Large intestine (tissue), 3 donors: ENCODE data around the gene MOXD1. TPM values are rescaled to one million over a fixed set of nuclear protein-coding genes. Genes with fewer than 3 reads are reported as not detected.

Experiments
- DNase-seq, 2 donors: peaks; one replicate each; pipeline versions ENCODE4 v3.0.0 to v3.0.0-alpha.2; 2013
- H3K27ac ChIP-seq: one replicate; pipeline ENCODE4 v1.5.1; 2013; ENCODE audit warnings: low read length
- H3K27me3 ChIP-seq: 2 replicates; pipeline ENCODE4 v1.6.1; 2013; ENCODE audit warnings: low read length; ENCODE audit not compliant: control insufficient read depth, insufficient read depth
- H3K36me3 ChIP-seq: 2 replicates; pipeline ENCODE4 v1.6.1; 2013; ENCODE audit warnings: low read length; ENCODE audit not compliant: control insufficient read depth, insufficient read depth
- H3K4me1 ChIP-seq: one replicate; pipeline ENCODE4 v1.6.1; 2013; ENCODE audit warnings: low read length; ENCODE audit not compliant: control insufficient read depth, insufficient read depth
- H3K4me3 ChIP-seq: one replicate; pipeline ENCODE4 v1.5.1; 2013; ENCODE audit warnings: low read length
- H3K9me3 ChIP-seq: one replicate; pipeline ENCODE4 v1.6.1; 2013; ENCODE audit warnings: mild to moderate bottlenecking, low read depth, low read length, moderate library complexity; ENCODE audit not compliant: control insufficient read depth
- WGBS: methylation state at CpG from one replicate; pipeline ENCODE4 v1.1.5; 2013; ENCODE audit warnings: low lambda C conversion rate; ENCODE audit not compliant: insufficient coverage; 5-methylcytosine and 5-hydroxymethylcytosine counted together
- polyA plus RNA-seq: library from polyadenylated mRNA; unstranded; fragments of 120-200 nt; gene quantifications from one replicate; pipeline ENCODE4 v1.2.1, GENCODE V29; 2013

Gene MOXD1
- polyA plus RNA-seq, 1 donor = 13.6 TPM

DNA sequence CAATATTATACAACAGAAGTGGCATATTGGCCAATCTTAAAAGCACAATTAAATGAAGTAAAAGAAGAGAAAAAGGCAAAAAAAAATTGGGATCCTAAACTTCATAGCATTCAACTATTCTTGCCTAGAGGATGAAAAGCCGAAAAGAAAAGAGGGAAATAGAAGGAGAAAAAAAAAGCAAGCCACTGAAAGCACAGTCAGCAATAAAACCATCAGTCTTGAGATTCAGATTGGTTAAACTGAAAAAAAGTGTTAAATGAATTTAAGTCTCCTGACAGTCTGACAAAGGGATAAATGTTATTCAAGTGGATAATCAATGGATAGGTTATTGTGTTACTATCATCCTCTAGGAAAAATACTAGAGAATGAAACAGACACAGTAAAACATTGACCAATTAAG, 19.9 kb downstream of the MOXD1 start:
- Histone ChIP-seq H3K9me3 (no peaks in the 10 kb centered on the region), H3K27me3 (no peaks in the 10 kb centered on the region), H3K36me3 (no peaks in the 10 kb centered on the region), H3K27ac (no peak overlapping the region), H3K4me3 (no peak overlapping the region), H3K4me1 (no peaks in the 10 kb centered on the region)
- no peak for DNase-seq
- WGBS = 40% methylated on average over 1 of the region's 1 CpG

DNA sequence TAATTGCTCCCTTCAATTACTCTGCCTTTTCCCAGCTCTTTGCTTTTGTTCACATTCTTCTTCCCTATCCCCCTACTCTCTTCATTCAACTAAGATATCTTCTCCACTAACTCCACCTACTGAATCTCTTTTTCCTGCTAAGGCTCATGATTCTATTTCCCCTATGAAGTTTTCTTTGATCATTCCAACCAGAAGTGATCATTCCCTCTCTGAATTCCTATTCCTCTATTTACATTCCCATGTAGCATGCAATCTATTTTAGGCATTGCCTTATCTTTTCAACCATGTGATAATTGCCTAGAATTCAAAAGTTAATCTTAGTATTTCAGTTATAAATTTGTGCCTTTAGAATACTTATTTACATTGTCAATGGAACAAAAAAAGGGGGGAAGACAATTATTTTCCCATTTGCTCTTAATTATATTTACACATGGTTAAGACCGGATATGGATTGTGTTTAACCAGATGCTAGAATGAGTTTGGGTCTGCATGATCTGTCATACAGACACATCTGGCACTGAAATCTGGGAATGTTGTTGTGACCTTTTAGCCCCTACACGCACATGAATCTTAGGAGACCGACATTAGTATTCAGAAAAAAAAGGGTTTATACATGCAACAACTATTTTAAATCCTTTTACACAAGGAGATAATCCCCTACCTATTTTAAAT, 20.8 kb downstream of the MOXD1 start:
- Histone ChIP-seq H3K9me3 (no peaks in the 10 kb centered on the region), H3K27me3 (no peaks in the 10 kb centered on the region), H3K4me1 (no peaks in the 10 kb centered on the region), H3K27ac (no peak overlapping the region), H3K4me3 (no peak overlapping the region), H3K36me3 (no peaks in the 10 kb centered on the region)
- no CpG with 5 or more reads among the region's 3 CpGs for WGBS
- no peak for DNase-seq

DNA sequence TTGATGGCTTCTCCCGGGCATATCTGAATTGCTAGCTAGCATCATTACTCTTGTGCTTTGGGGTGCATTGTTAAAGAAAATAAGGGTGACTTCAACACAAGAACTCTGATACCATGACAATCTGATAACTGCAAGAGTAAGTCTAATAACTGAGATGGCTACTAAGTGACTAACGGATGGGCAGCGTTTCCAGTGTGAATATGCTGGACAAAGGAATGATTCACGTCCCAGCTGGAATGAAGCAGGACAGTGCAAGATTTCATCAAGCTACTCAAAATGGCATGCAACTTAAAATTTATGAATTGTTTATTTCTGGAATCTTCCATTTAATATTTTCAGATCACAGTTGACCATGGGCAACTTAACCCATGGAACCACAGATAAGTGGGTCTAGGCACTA, 31.7 kb downstream of the MOXD1 start:
- 100% methylated on average over 1 of the region's 4 CpGs for WGBS
- Histone ChIP-seq H3K27ac (no peak overlapping the region), H3K4me1 (no peaks in the 10 kb centered on the region), H3K4me3 (no peak overlapping the region), H3K9me3 (no peaks in the 10 kb centered on the region), H3K36me3 (no peaks in the 10 kb centered on the region), H3K27me3 (no peaks in the 10 kb centered on the region)
- DNase-seq = no peak

DNA sequence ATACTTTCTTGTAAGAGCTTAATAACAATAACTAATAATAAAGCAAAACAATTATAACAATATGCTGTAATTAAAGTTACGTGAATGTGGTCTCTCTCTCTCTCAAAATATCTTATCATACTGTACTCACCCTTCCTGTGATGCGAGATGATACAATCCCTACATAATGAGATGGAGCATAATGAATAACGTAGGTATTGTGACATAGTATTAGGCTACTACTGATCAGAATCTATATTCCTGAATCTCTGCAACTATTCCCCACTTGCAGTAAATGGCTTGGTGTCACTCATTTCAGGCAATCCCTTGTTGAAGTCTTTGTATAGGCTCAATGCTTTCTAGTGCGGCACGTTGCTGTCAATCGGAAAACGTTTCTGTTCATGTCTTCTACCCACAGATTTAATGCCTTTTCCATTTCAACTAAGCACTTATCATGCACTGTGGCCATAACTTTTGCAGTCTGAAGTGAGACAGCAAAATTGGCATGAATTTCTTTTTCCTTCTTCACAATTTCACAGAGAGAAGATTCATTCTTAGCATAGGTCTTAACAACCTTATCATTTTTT, 32.3 kb downstream of the MOXD1 start:
- H3K4me3 ChIP-seq = no peak overlapping the region
- no peaks in the 10 kb centered on the region for H3K27me3 ChIP-seq
- 93% methylated on average over 4 of the region's 7 CpGs for WGBS
- no peaks in the 10 kb centered on the region for H3K4me1 ChIP-seq
- H3K36me3 ChIP-seq = no peaks in the 10 kb centered on the region
- H3K9me3 ChIP-seq = no peaks in the 10 kb centered on the region
- no peak overlapping the region for H3K27ac ChIP-seq
- DNase-seq = no peak

DNA sequence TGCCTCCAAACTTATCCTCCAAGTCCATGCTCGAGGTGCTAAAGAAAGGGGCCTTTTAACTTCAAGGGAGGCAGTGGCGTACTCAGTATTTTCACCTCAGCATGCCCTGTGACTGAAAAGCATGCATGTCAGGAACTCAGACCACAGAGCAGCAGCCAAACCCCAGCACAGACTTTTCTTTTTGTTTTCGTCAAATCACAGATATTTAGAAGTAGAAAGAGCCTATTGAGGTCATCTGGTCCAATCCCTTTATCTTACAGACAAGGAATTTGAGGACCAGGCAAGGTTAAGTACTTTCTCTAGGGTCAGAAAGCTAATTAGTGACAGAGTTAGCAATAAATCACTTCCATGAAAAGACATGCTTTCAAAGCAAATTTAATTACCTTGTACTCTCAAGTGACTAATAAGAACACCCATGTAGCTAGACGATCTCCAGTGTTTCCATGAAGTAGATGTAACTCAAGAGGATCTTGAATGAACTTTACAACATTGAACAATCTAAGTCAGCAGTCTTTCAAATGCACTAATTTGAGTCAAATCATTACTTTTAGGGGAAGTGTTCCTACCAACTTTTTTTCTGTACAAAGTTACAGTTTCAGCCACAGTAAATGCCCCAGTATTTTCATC, 35.9 kb downstream of the MOXD1 start:
- Histone ChIP-seq H3K4me3 (no peak overlapping the region), H3K36me3 (no peaks in the 10 kb centered on the region), H3K9me3 (no peaks in the 10 kb centered on the region), H3K4me1 (no peaks in the 10 kb centered on the region), H3K27ac (no peak overlapping the region), H3K27me3 (no peaks in the 10 kb centered on the region)
- WGBS = no CpG with 5 or more reads among the region's 4 CpGs
- DNase-seq = peak in 1 of 2 donors; percentile 26

DNA sequence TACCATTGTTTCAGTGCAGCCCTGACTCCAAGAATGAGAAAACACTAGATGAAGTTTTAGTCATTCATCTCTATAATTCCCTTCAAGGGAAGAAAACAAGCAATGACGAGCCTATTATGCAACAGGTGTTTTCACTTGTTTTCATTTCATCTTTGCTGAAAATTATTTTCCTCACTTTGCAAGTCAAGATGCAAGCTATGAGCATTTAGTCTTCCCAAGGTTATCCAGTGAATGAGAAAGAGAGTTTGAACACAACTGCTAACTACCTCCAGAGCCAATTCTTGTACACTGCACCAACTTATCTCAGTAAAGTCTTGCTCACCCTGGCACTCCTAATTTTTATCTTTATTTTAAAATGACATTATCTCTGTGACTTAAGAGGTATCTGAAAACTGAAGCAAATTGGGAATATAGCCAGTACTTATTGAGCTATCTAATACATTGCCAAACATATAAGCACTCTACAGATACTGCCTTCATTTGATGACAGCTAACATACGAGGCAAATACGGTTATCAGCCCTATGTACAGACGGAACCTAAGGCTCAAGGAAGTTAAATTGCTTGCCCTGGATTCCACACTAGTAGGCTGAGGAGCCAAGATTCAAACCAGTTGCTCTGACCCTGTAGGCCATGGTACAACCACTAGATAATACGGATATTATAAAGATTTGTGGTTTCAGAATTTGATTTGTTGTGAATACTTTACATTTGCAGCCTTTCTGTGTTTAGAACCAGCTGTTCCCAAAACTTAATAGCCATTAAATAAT, 36.8 kb downstream of the MOXD1 start:
- no peaks in the 10 kb centered on the region for H3K27me3 ChIP-seq
- no peak overlapping the region for H3K27ac ChIP-seq
- no peaks in the 10 kb centered on the region for H3K9me3 ChIP-seq
- H3K36me3 ChIP-seq = no peaks in the 10 kb centered on the region
- no CpG with 5 or more reads among the region's 5 CpGs for WGBS
- H3K4me1 ChIP-seq = no peaks in the 10 kb centered on the region
- no peak for DNase-seq
- H3K4me3 ChIP-seq = no peak overlapping the region

DNA sequence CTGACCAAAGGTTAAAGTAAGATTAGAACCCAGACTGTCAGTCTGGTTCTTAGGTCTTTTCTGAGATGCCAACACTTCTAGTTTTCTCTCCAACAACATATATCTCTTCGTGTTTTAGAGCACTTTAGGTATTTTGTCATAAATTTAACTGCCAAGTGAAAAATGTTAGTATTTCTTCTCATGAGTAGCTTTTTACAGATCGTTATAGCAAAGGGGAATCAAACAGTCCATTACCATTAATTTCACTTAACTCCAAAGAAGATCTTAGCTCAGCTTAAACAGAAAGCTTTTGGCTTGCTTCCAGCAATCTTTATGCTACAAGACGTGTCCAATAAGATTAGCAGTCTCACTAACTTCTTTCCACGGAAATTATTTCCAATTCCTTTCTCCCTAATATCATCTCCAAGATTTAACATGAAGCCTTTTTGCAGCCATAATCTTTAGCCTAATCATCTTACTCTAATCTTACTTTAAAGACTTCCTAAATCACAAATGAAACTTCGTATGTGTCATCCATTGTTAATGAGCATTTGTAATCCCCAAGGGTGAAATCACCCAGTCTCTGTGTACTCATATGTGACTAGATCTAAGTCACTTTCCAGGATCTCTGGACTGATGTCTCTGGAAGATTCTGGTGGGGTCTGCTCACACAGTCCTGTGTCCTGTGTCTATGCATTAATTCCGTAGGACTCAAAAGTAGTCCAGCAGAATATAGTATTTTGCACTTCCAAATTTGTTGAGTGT, 38.7 kb downstream of the MOXD1 start:
- no peaks in the 10 kb centered on the region for H3K9me3 ChIP-seq
- no peak for DNase-seq

DNA sequence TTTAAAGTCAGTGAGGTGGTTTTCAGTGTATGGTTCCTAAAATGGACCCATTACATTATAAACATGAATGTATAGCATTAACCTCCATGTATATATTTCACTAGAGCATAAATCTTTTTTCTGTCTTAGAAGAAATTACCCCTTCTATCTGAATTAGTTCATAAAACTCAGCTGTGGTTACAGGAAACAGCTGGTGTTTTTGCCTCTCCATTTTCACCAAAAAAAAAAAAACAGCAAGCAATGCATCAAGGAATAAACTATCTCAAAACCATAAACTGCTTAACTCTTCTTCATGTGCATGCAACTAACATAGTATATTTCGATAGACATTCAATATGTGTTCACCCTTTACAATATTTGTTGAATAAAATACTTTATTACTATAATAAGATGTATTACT, 40.2 kb downstream of the MOXD1 start:
- DNase-seq = no peak

More for the DNA sequence above, 38.7 kb downstream of the MOXD1 start:
- no peaks in the 10 kb centered on the region for H3K27me3 ChIP-seq
- no peak overlapping the region for H3K4me3 ChIP-seq
- WGBS = 62% methylated on average over 4 of the region's 6 CpGs
- no peak overlapping the region for H3K27ac ChIP-seq
- no peaks in the 10 kb centered on the region for H3K4me1 ChIP-seq
- H3K36me3 ChIP-seq = no peaks in the 10 kb centered on the region

DNA sequence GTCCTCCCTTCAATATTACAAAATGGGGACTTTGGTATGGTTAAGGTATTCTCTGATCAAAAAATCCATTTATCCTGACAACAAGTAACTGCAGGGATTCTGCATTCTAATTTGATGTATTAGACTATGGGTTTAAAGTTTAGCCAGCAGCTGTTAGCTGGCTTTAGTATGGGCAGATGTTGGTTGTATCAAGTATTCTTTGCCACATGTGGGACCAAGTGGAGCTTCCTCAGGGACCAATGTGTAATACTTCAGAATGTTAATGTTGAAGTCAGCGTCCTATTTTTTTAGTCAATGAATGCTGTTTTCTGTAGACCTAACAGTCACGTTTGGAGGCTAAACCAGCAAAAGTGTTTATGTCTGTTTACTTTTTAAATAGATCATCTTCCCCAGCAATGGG, 41.4 kb downstream of the MOXD1 start:
- no peaks in the 10 kb centered on the region for H3K27me3 ChIP-seq
- 70% methylated on average over 2 of the region's 2 CpGs for WGBS
- H3K4me3 ChIP-seq = no peak overlapping the region
- H3K36me3 ChIP-seq = no peaks in the 10 kb centered on the region
- no peak for DNase-seq
- H3K27ac ChIP-seq = no peak overlapping the region
- H3K4me1 ChIP-seq = no peaks in the 10 kb centered on the region
- H3K9me3 ChIP-seq = no peaks in the 10 kb centered on the region

More for the DNA sequence above, 40.2 kb downstream of the MOXD1 start:
- Histone ChIP-seq H3K4me1 (no peaks in the 10 kb centered on the region), H3K27ac (no peak overlapping the region), H3K4me3 (no peak overlapping the region), H3K9me3 (no peaks in the 10 kb centered on the region), H3K27me3 (no peaks in the 10 kb centered on the region), H3K36me3 (no peaks in the 10 kb centered on the region)
- 100% methylated on average over 1 of the region's 1 CpG for WGBS

DNA sequence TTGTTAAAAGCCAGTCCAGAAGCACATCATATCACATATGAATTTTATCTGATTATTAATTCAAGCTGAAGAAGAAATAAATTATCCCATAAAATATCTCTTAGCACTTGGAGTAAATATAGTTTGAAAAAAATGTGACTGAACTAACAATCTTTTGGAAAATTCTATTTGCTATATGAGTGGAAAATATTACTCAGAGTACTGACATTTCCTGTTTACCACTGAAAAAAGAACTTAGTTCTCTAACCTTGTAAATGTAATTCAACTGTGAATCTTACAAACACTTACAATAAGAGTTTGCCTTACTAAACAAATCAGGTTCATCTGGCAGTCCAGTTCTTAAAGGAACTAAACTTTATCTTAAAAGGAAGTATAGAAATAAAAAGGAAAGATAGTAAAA, 44.2 kb downstream of the MOXD1 start:
- DNase-seq = no peak
- Histone ChIP-seq H3K27ac (no peak overlapping the region), H3K4me1 (no peaks in the 10 kb centered on the region)

More for the DNA sequence above, 44.2 kb downstream of the MOXD1 start:
- Histone ChIP-seq H3K36me3 (no peaks in the 10 kb centered on the region), H3K9me3 (no peaks in the 10 kb centered on the region), H3K4me3 (no peak overlapping the region), H3K27me3 (no peaks in the 10 kb centered on the region)
